HT-29 (cell line): Measurements from ENCODE around the gene WDR35. TPM values are rescaled to one million over a fixed set of nuclear protein-coding genes. Genes with fewer than 3 reads are reported as not detected.

Experiments
- DNase-seq: peaks from one replicate; pipeline ENCODE4 v3.0.0-alpha.2; 2015; ENCODE audit warnings: low spot score
- total RNA-seq: library from RNA; depleted of rRNA; stranded (reverse); fragments of >200 nt; shearing (Covaris generic); gene quantifications from 2 replicates; pipeline ENCODE4 v1.2.3, GENCODE V29; 2014

WDR35 gene
- total RNA-seq, 1 experiment from 2014 or later = 3.9 TPM

GRCh38 chr2:20011276-20012031 lies 21.5 kb upstream of the WDR35 start:
- DNase-seq = no peak

- DNase-seq = no peak
Observed at GRCh38 chr2:20008703-20009102, 18.8 kb upstream of the WDR35 start.

GRCh38 chr2:20005891-20006470 lies 16.1 kb upstream of the WDR35 start:
- no peak for DNase-seq

GRCh38 chr2:20005067-20005627 lies 15.2 kb upstream of the WDR35 start:
- DNase-seq = no peak

GRCh38 chr2:20001361-20001863 lies 11.5 kb upstream of the WDR35 start:
- no peak for DNase-seq

GRCh38 chr2:19993731-19994130 lies 3.8 kb upstream of the WDR35 start:
- no peak for DNase-seq

- DNase-seq = no peak
Observed at GRCh38 chr2:19991895-19992294, 2.0 kb upstream of the WDR35 start.

- DNase-seq = no peak
Observed at GRCh38 chr2:19990416-19990728, 467 bp upstream of the WDR35 start.

GRCh38 chr2:19989342-19989666 lies 601 bp downstream of the WDR35 start:
- DNase-seq = no peak

- DNase-seq = no peak
Observed at GRCh38 chr2:19988600-19988999, 1.3 kb downstream of the WDR35 start.

- DNase-seq = no peak
Observed at GRCh38 chr2:19987936-19988335, 2.0 kb downstream of the WDR35 start.

- no peak for DNase-seq
Observed at GRCh38 chr2:19982268-19982667, 7.6 kb downstream of the WDR35 start.

GRCh38 chr2:19979932-19980331 lies 10.0 kb downstream of the WDR35 start:
- DNase-seq = no peak

- DNase-seq = no peak
Observed at GRCh38 chr2:19973466-19973865, 16.4 kb downstream of the WDR35 start.

GRCh38 chr2:19971691-19972090 lies 18.2 kb downstream of the WDR35 start:
- DNase-seq = no peak

GRCh38 chr2:19963386-19963785 lies 26.5 kb downstream of the WDR35 start:
- DNase-seq = no peak

GRCh38 chr2:19955544-19956422 lies 34.1 kb downstream of the WDR35 start:
- peak; percentile 81 for DNase-seq

- no peak for DNase-seq
Observed at GRCh38 chr2:19949071-19949470, 40.8 kb downstream of the WDR35 start.

- DNase-seq = no peak
Observed at GRCh38 chr2:19947184-19947940, 42.5 kb downstream of the WDR35 start.

GRCh38 chr2:19944205-19944845 lies 45.6 kb downstream of the WDR35 start:
- DNase-seq = no peak

- DNase-seq = no peak
Observed at GRCh38 chr2:19943189-19943588, 46.7 kb downstream of the WDR35 start.
